Testis (tissue), 2 donors: Measurements from ENCODE around the gene THOC6.

ENCODE experiments used
- CTCF ChIP-seq, 3 experiments: fragments of 450-650 bp in 2 of 3; fragments of 200-600 bp in 1 of 3; sonication (generic) in 1 of 3; IDR thresholded peaks; one replicate each; pipeline ENCODE4 v1.5.1; 2016 to 2019; ENCODE audit warnings: antibody characterized with exemption in 3 of 3, mild to moderate bottlenecking in 2 of 3, moderate library complexity in 1 of 3
- POLR2A ChIP-seq: fragments of 450-650 bp; IDR thresholded peaks from one replicate; pipeline ENCODE4 v1.6.1; 2017; ENCODE audit warnings: antibody characterized with exemption, mild to moderate bottlenecking, moderate library complexity

- TF ChIP-seq CTCF (IDR thresholded peaks at IDR 0.05) (peak; percentile 57 to 89 (median 86)), POLR2A (no peak)
Measured at GRCh38 chr16:2983706-2984136, 40.1 kb upstream of the THOC6 start.
